Body of pancreas (tissue), 4 donors: ENCODE results near the gene PAFAH2.

Experiments
- POLR2A ChIP-seq, 3 donors: fragments of 450-650 bp; IDR thresholded peaks; one replicate each; pipeline ENCODE4 v1.6.1; 2016; ENCODE audit warnings: antibody characterized with exemption in 3 of 3, mild to moderate bottlenecking in 2 of 3
- TF ChIP-seq, protein P1 (sequence below), 7 experiments: fragments of 450-650 bp in 4 of 7; fragments of 200-600 bp in 3 of 7; sonication (generic) in 3 of 7; IDR thresholded peaks; one replicate each; pipeline ENCODE4 v1.5.1; 2016 to 2019; ENCODE audit warnings: antibody characterized with exemption in 7 of 7

DNA sequence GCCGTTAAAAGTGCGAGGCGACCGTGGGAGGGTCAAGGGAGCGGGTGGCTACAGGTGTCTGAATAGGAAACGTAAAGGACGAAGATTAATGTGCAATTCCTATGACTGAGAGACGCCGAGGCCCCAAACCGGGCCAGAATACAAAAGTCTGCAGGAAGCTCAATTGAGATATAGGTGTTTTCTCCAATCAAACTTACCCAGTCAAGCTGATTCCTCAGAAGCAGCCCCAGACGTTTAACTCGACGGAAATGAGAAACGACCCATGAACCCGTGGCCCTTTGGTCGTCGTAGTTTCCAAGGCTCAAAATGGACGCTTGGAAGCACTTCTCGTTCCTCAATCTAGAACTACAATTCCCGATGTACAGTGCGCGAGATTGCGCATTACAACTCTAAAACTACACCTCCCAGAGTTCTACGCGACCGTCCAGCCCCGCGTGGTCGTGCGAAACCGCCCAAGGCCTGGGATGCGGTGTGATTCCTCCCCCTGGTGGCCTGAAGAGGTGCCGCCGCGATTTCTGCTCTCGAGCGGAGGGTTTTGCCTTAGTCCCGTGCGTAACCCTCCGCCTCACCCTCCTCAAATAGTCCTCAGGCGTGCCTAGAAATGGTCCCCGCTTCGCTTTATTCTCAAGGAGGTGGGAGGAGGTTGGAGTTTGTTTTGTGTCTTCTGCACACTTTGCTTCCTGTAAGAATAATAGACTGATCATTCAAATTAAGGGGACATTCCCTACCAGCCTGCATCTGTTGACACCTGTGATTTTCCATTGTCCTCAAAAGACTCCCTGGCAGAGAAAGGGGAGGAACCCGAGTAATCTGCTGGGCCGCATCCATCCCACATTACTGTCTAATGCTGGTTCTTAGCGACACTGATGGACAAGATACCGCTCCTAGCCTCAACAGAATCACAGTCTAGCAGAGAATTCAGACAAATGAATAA lies at the start of gene PAFAH2:
- TF ChIP-seq, protein P1, sequence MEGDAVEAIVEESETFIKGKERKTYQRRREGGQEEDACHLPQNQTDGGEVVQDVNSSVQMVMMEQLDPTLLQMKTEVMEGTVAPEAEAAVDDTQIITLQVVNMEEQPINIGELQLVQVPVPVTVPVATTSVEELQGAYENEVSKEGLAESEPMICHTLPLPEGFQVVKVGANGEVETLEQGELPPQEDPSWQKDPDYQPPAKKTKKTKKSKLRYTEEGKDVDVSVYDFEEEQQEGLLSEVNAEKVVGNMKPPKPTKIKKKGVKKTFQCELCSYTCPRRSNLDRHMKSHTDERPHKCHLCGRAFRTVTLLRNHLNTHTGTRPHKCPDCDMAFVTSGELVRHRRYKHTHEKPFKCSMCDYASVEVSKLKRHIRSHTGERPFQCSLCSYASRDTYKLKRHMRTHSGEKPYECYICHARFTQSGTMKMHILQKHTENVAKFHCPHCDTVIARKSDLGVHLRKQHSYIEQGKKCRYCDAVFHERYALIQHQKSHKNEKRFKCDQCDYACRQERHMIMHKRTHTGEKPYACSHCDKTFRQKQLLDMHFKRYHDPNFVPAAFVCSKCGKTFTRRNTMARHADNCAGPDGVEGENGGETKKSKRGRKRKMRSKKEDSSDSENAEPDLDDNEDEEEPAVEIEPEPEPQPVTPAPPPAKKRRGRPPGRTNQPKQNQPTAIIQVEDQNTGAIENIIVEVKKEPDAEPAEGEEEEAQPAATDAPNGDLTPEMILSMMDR (IDR thresholded peaks at IDR 0.05), result peak; percentile 81 to 100 (median 100)
- TF ChIP-seq POLR2A (IDR thresholded peaks at IDR 0.05), result peak in 2 of 3 donors; percentile 51 to 58
